ENCODE data around the gene ACTR1B. TPM values are rescaled to one million over a fixed set of nuclear protein-coding genes. Genes with fewer than 3 reads are reported as not detected.

The ACTR1B gene
- polyA plus RNA-seq, 1 of the 3 experiments (the other 2 are of a cell fraction), result 51.5 TPM

GRCh38 chr2:97708608-97709007, 44.8 kb upstream of the ACTR1B start:
- 83% methylated on average over 8 of the region's 8 CpGs for WGBS (ENCODE audit: low lambda C conversion rate)
- H3K36me3 ChIP-seq (replicated peaks in 1 of 2; ENCODE audit: control insufficient read depth in 1 of 2, insufficient read depth in 2 of 2, low read length in 1 of 2), result no peaks in the 10 kb centered on the region
- DNase-seq, result no peak
- peaks cover 0 to 5% of the 10 kb centered on the region in 2 experiments; a peak in 1 of 4 replicates for H3K4me1 ChIP-seq (ENCODE audit: control insufficient read depth in 1 of 2, insufficient read depth in 2 of 2, low read depth in 1 of 2, low read length in 1 of 2)
- H3K9me3 ChIP-seq, result no peaks in the 10 kb centered on the region
- H3K9ac ChIP-seq, result no peak overlapping the region
- no peaks in the 10 kb centered on the region for H3K9me2 ChIP-seq
- H3F3A ChIP-seq (replicated peaks; ENCODE audit: insufficient read depth), result no peaks in the 10 kb centered on the region
- no peak overlapping the region for H3K4me3 ChIP-seq (ENCODE audit: low read depth in 2 of 2, low read length in 1 of 2)
- no peak overlapping the region for H2AFZ ChIP-seq (ENCODE audit: low read depth)
- no peaks in the 10 kb centered on the region for H3K79me2 ChIP-seq (ENCODE audit: insufficient read depth)
- H4K20me1 ChIP-seq (ENCODE audit: insufficient read depth), result no peaks in the 10 kb centered on the region
- H3K27ac ChIP-seq (ENCODE audit: low read depth in 2 of 2, low read length in 1 of 2), result no peak overlapping the region
- POLR2A ChIA-PET, result no interaction called here
- no peaks in the 10 kb centered on the region for H3K27me3 ChIP-seq (ENCODE audit: insufficient read depth)
- TF ChIP-seq PBX3 (IDR thresholded peaks at IDR 0.05) (no peak), NFIC (IDR thresholded peaks at IDR 0.05; ENCODE audit: borderline replicate concordance) (no peak), RCOR1 (IDR thresholded peaks at IDR 0.05; ENCODE audit: low read length) (no peak), YY1 (IDR thresholded peaks at IDR 0.05; ENCODE audit: low read depth) (no peak), ZBTB33 (IDR thresholded peaks at IDR 0.05; ENCODE audit: borderline replicate concordance, low read depth) (no peak), GATA2 (CRISPR knock-in tag; IDR thresholded peaks at IDR 0.05) (no peak)
- CTCF ChIA-PET, result interaction anchor here (1.0 to 8.1 kb wide), 8 partner anchors 10 to 676 kb away, joined by 3 to 90 read pairs (median 6); no protein-coding TSS in a partner anchor
- no peak overlapping the region for H3K4me2 ChIP-seq

- CTCF ChIA-PET, result interaction anchor here (1.0 to 8.1 kb wide), 5 partner anchors 10 to 677 kb away, joined by 3 to 90 read pairs (median 6); no protein-coding TSS in a partner anchor
- POLR2A ChIA-PET, result no interaction called here
- DNase-seq, result no peak
These were observed 44.2 kb upstream of the ACTR1B start for GRCh38 chr2:97708048-97708380.

More at GRCh38 chr2:97708048-97708380, 44.2 kb upstream of the ACTR1B start:
- H3K9ac ChIP-seq, result no peak overlapping the region
- no peaks in the 10 kb centered on the region for H4K20me1 ChIP-seq (ENCODE audit: insufficient read depth)
- WGBS (ENCODE audit: low lambda C conversion rate), result 85% methylated on average over 3 of the region's 4 CpGs
- no peaks in the 10 kb centered on the region for H3K36me3 ChIP-seq (replicated peaks in 1 of 2; ENCODE audit: control insufficient read depth in 1 of 2, insufficient read depth in 2 of 2, low read length in 1 of 2)
- no peak overlapping the region for H2AFZ ChIP-seq (ENCODE audit: low read depth)
- H3K9me3 ChIP-seq, result no peaks in the 10 kb centered on the region
- no peaks in the 10 kb centered on the region for H3K79me2 ChIP-seq (ENCODE audit: insufficient read depth)
- TF ChIP-seq FOXM1 (IDR thresholded peaks at IDR 0.05; ENCODE audit: low read depth) (no peak), CHD2 (IDR thresholded peaks at IDR 0.05; ENCODE audit: low read length, partially characterized antibody) (no peak), RFX5 (IDR thresholded peaks at IDR 0.05; ENCODE audit: low read length) (no peak), RCOR1 (IDR thresholded peaks at IDR 0.05; ENCODE audit: low read length) (no peak), FOXJ3 (CRISPR knock-in tag; IDR thresholded peaks at IDR 0.05) (no peak)
- H3F3A ChIP-seq (replicated peaks; ENCODE audit: insufficient read depth), result no peaks in the 10 kb centered on the region
- H3K9me2 ChIP-seq, result no peaks in the 10 kb centered on the region
- no peak overlapping the region for H3K4me3 ChIP-seq (ENCODE audit: low read depth in 2 of 2, low read length in 1 of 2)
- H3K27me3 ChIP-seq (ENCODE audit: insufficient read depth), result no peaks in the 10 kb centered on the region
- H3K4me1 ChIP-seq (ENCODE audit: control insufficient read depth in 1 of 2, insufficient read depth in 2 of 2, low read depth in 1 of 2, low read length in 1 of 2), result peaks cover 0 to 5% of the 10 kb centered on the region in 2 experiments; a peak in 1 of 4 replicates
- H3K4me2 ChIP-seq, result no peak overlapping the region
- H3K27ac ChIP-seq (ENCODE audit: low read depth in 2 of 2, low read length in 1 of 2), result no peak overlapping the region
